Adrenal gland (tissue), 5 donors: ENCODE results near the gene TBC1D22A.

ENCODE experiments used
- POLR2A ChIP-seq, 2 donors: fragments of 450-650 bp; IDR thresholded peaks; one replicate each; pipeline ENCODE4 v1.6.1; 2017; ENCODE audit warnings: antibody characterized with exemption in 2 of 2, mild to moderate bottlenecking in 2 of 2, moderate library complexity in 1 of 2
- TF ChIP-seq, protein P1 (sequence below), 6 experiments: fragments of 450-650 bp in 4 of 6; fragments of 200-600 bp in 2 of 6; sonication (generic) in 1 of 6; IDR thresholded peaks; 1 replicate in 5 of 6; 2 replicates in 1 of 6; pipeline versions ENCODE4 v1.5.1 to v1.8.0; 2016 to 2021; ENCODE audit warnings: antibody characterized with exemption in 6 of 6, mild to moderate bottlenecking in 2 of 6, moderate library complexity in 1 of 6
- donor health status: DM: no; HTN: no; CAD: no.

DNA sequence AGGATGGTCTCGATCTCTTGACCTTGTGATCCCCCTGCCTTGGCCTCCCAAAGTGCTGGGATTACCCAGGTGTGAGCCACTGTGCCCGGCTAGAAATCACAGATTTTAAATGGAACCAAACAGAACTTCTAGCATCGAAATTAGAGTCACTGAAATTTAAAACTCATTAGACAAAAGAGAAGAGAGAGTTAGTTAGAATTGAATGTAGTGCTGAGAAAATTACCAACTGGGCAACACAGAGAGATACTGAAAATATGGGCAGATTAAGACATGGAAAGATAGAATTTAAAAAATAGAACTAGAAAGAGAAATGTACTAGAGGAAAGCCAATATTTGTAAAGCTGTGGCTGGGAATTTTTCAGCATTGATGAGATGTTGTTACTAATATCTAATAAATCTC, 217.9 kb downstream of the TBC1D22A start:
- TF ChIP-seq, protein P1, sequence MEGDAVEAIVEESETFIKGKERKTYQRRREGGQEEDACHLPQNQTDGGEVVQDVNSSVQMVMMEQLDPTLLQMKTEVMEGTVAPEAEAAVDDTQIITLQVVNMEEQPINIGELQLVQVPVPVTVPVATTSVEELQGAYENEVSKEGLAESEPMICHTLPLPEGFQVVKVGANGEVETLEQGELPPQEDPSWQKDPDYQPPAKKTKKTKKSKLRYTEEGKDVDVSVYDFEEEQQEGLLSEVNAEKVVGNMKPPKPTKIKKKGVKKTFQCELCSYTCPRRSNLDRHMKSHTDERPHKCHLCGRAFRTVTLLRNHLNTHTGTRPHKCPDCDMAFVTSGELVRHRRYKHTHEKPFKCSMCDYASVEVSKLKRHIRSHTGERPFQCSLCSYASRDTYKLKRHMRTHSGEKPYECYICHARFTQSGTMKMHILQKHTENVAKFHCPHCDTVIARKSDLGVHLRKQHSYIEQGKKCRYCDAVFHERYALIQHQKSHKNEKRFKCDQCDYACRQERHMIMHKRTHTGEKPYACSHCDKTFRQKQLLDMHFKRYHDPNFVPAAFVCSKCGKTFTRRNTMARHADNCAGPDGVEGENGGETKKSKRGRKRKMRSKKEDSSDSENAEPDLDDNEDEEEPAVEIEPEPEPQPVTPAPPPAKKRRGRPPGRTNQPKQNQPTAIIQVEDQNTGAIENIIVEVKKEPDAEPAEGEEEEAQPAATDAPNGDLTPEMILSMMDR (IDR thresholded peaks at IDR 0.05) = no peak
- TF ChIP-seq POLR2A (IDR thresholded peaks at IDR 0.05) = no peak
